ENCODE data around the gene TPRA1.

The TPRA1 gene

GRCh38 chr3:127590593-127591465 is at the start of gene TPRA1:
TSS of gene TPRA1 (minus strand) at chr3:127590733. CDS start at chr3:127580146, 10,587 bp downstream.
- DNase-seq: peak; percentile 92

GRCh38 chr3:127640042-127640355 is 49.5 kb upstream of the TPRA1 start:
- no peak for DNase-seq

- DNase-seq: no peak
Observed at GRCh38 chr3:127639173-127640041, 48.9 kb upstream of the TPRA1 start.

- no peak for DNase-seq
Observed at GRCh38 chr3:127637971-127638370, 47.4 kb upstream of the TPRA1 start.

- peak; percentile 30 for DNase-seq
Observed at GRCh38 chr3:127637546-127637945, 47.0 kb upstream of the TPRA1 start.

GRCh38 chr3:127634653-127635052 is 44.1 kb upstream of the TPRA1 start:
- no peak for DNase-seq

- DNase-seq: no peak
Observed at GRCh38 chr3:127632035-127632820, 41.7 kb upstream of the TPRA1 start.

- DNase-seq: no peak
Observed at GRCh38 chr3:127630811-127631714, 40.5 kb upstream of the TPRA1 start.

GRCh38 chr3:127629467-127630403 is 39.2 kb upstream of the TPRA1 start:
- peak; percentile 51 for DNase-seq

- peak; percentile 32 for DNase-seq
Observed at GRCh38 chr3:127628788-127629466, 38.4 kb upstream of the TPRA1 start, which contains the start of gene PODXL2. TSS of gene PODXL2 (plus strand) at chr3:127629185. CDS start at chr3:127629220, 35 bp downstream.

- DNase-seq: no peak
Observed at GRCh38 chr3:127628426-127628787, 37.9 kb upstream of the TPRA1 start.

GRCh38 chr3:127625821-127626220 is 35.3 kb upstream of the TPRA1 start:
- DNase-seq: no peak

- DNase-seq: no peak
Observed at GRCh38 chr3:127624063-127624462, 33.5 kb upstream of the TPRA1 start.

GRCh38 chr3:127622772-127623576 is 32.4 kb upstream of the TPRA1 start:
- no peak for DNase-seq

- DNase-seq: no peak
Observed at GRCh38 chr3:127622031-127622430, 31.5 kb upstream of the TPRA1 start.

GRCh38 chr3:127620637-127621375 is 30.3 kb upstream of the TPRA1 start:
- no peak for DNase-seq

- DNase-seq: no peak
Observed at GRCh38 chr3:127618891-127619290, 28.4 kb upstream of the TPRA1 start.

GRCh38 chr3:127616836-127617605 is 26.5 kb upstream of the TPRA1 start:
- no peak for DNase-seq

Measured in CD4-positive, alpha-beta T cell treated with Interleukin-17A for 1 hour (primary cell).